GM23248 (cell line): ENCODE results near the gene SCN4B. TPM values are rescaled to one million over a fixed set of nuclear protein-coding genes. Genes with fewer than 3 reads are reported as not detected.

ENCODE experiments used
- DNase-seq: peaks from one replicate; pipeline ENCODE4 v3.0.0-alpha.2; 2015
- H2AFZ ChIP-seq: fragments of 200-600 bp; sonication (generic); 2 replicates; pipeline ENCODE4 v1.6.1; 2016; ENCODE audit warnings: antibody characterized with exemption
- H3F3A ChIP-seq: fragments of 200-600 bp; sonication (generic); 2 replicates; pipeline ENCODE4 v1.6.1; 2016; ENCODE audit warnings: mild to moderate bottlenecking, antibody characterized with exemption, mixed run types; ENCODE audit not compliant: insufficient read depth
- H3K27ac ChIP-seq: fragments of 200-600 bp; sonication (generic); 2 replicates; pipeline ENCODE4 v1.5.1; 2016; ENCODE audit warnings: mild to moderate bottlenecking
- H3K27me3 ChIP-seq: fragments of 200-600 bp; sonication (generic); replicated peaks from 2 replicates; pipeline ENCODE4 v1.6.1; 2016; ENCODE audit warnings: mild to moderate bottlenecking; ENCODE audit not compliant: insufficient read depth
- H3K36me3 ChIP-seq: fragments of 200-600 bp; sonication (generic); 2 replicates; pipeline ENCODE4 v1.6.1; 2016; ENCODE audit warnings: low read depth, mild to moderate bottlenecking
- H3K4me1 ChIP-seq: fragments of 200-600 bp; sonication (generic); 2 replicates; pipeline ENCODE4 v1.6.1; 2016; ENCODE audit warnings: mild to moderate bottlenecking; ENCODE audit not compliant: insufficient read depth
- H3K4me2 ChIP-seq: fragments of 200-600 bp; sonication (generic); one replicate; pipeline ENCODE4 v1.6.1; 2016; ENCODE audit warnings: mild to moderate bottlenecking; ENCODE audit not compliant: unreplicated experiment
- H3K4me3 ChIP-seq: fragments of 200-600 bp; sonication (generic); 2 replicates; pipeline ENCODE4 v1.5.1; 2016; ENCODE audit warnings: mild to moderate bottlenecking
- H3K79me2 ChIP-seq: fragments of 200-600 bp; sonication (generic); 2 replicates; pipeline ENCODE4 v1.6.1; 2016; ENCODE audit warnings: mild to moderate bottlenecking; ENCODE audit not compliant: insufficient read depth
- H3K9ac ChIP-seq: fragments of 200-600 bp; sonication (generic); 2 replicates; pipeline ENCODE4 v1.6.1; 2016; ENCODE audit warnings: mild to moderate bottlenecking
- H3K9me2 ChIP-seq: fragments of 200-600 bp; sonication (generic); 2 replicates; pipeline ENCODE4 v1.6.1; 2016; ENCODE audit warnings: mixed run types, mild to moderate bottlenecking, moderate library complexity; ENCODE audit not compliant: insufficient read depth
- H3K9me3 ChIP-seq: fragments of 200-600 bp; sonication (generic); one replicate; pipeline ENCODE4 v1.6.1; 2017; ENCODE audit warnings: low read depth
- H4K20me1 ChIP-seq: fragments of 200-600 bp; sonication (generic); 2 replicates; pipeline ENCODE4 v1.6.0; 2016; ENCODE audit not compliant: insufficient read depth
- EZH2 ChIP-seq: fragments of 200-600 bp; sonication (generic); IDR thresholded peaks from 2 replicates; pipeline ENCODE4 v1.6.1; 2018; ENCODE audit warnings: antibody characterized with exemption, mild to moderate bottlenecking; ENCODE audit not compliant: insufficient read depth, poor library complexity, severe bottlenecking
- EZH2phosphoT487 ChIP-seq: fragments of 200-600 bp; sonication (generic); IDR thresholded peaks from 2 replicates; pipeline ENCODE4 v1.6.1; 2018; ENCODE audit warnings: antibody characterized with exemption, moderate library complexity, mild to moderate bottlenecking, low read depth; ENCODE audit not compliant: insufficient read depth
- WGBS, 2 experiments: methylation state at CpG; one replicate each; pipeline ENCODE4 v1.1.6; 2015 to 2017; ENCODE audit warnings: low lambda C conversion rate in 2 of 2, low coverage in 1 of 2; ENCODE audit errors: missing lambda C conversion rate in 2 of 2; 5-methylcytosine and 5-hydroxymethylcytosine counted together
- in situ Hi-C: fragments of 300-500 bp; cut with MboI; formaldehyde crosslinking; loops from 2 replicates; pipeline ENCODE4 v1.15.0; 2020
- polyA plus RNA-seq: library from polyadenylated mRNA; unstranded; fragments of >200 nt; fragmentation: Nextera tagmentation; extraction: Ambion mirVana; gene quantifications from 2 replicates; pipeline ENCODE4 v1.2.1, GENCODE V29; 2016
- total RNA-seq: library from RNA; depleted of rRNA; stranded (reverse); fragments of >200 nt; shearing (Covaris generic); gene quantifications from 2 replicates; pipeline ENCODE4 v1.2.3, GENCODE V29; 2014

The SCN4B gene
- total and polyA plus RNA-seq, 2 experiments from 2014 or later = not detected

GRCh38 chr11:118176778-118177134, 24.1 kb upstream of the SCN4B start:
- no peaks in the 10 kb centered on the region for H3F3A ChIP-seq
- no peaks in the 10 kb centered on the region for H3K79me2 ChIP-seq
- WGBS, 2 experiments = 38 to 40% methylated on average over 4 of the region's 4 CpGs
- H3K36me3 ChIP-seq = no peaks in the 10 kb centered on the region
- H2AFZ ChIP-seq = no peak overlapping the region
- no peak overlapping the region for H3K4me3 ChIP-seq
- H3K4me2 ChIP-seq = no peak overlapping the region
- in situ Hi-C loops = no loop called here
- peaks cover 29% of the 10 kb centered on the region for H3K27me3 ChIP-seq
- no peaks in the 10 kb centered on the region for H4K20me1 ChIP-seq
- no peak overlapping the region for H3K27ac ChIP-seq
- H3K9me3 ChIP-seq = no peaks in the 10 kb centered on the region
- no peaks in the 10 kb centered on the region for H3K4me1 ChIP-seq
- no peak for DNase-seq
- no peaks in the 10 kb centered on the region for H3K9me2 ChIP-seq
- no peak for TF ChIP-seq EZH2
- no peak for TF ChIP-seq EZH2phosphoT487
- H3K9ac ChIP-seq = no peak overlapping the region

- 5 to 7% methylated on average over 14 of the region's 14 CpGs for WGBS, 2 experiments
- in situ Hi-C loops = no loop called here
- H3K9ac ChIP-seq = no peak within 1 kb of the TSS
- no peaks in the 10 kb centered on the region for H3F3A ChIP-seq
- no peak within 1 kb of the TSS for H2AFZ ChIP-seq
- peaks cover 25% of the 10 kb centered on the region for H3K27me3 ChIP-seq
- H3K4me2 ChIP-seq = no peak within 1 kb of the TSS
- H3K4me3 ChIP-seq = no peak within 1 kb of the TSS
- no peak within 1 kb of the TSS for H3K27ac ChIP-seq
- no peaks in the 10 kb centered on the region for H3K4me1 ChIP-seq
- TF ChIP-seq EZH2 = peak; percentile 42
- no peak for TF ChIP-seq EZH2phosphoT487
- H3K36me3 ChIP-seq = no peaks in the 10 kb centered on the region
- no peaks in the 10 kb centered on the region for H4K20me1 ChIP-seq
- no peak for DNase-seq
- H3K9me2 ChIP-seq = no peaks in the 10 kb centered on the region
- no peaks in the 10 kb centered on the region for H3K79me2 ChIP-seq
- no peaks in the 10 kb centered on the region for H3K9me3 ChIP-seq
Measured at GRCh38 chr11:118175993-118176777, 23.6 kb upstream of the SCN4B start, which contains the start of gene SCN2B. Gene SCN2B (minus strand): TSS chr11:118176639. CDS start chr11:118176431, 208 bp downstream.

GRCh38 chr11:118175031-118175992, 22.7 kb upstream of the SCN4B start:
- H3K9ac ChIP-seq = no peak overlapping the region
- H3K4me1 ChIP-seq = no peaks in the 10 kb centered on the region
- no peaks in the 10 kb centered on the region for H3K79me2 ChIP-seq
- DNase-seq = peak; percentile 47
- no peaks in the 10 kb centered on the region for H3F3A ChIP-seq
- no peaks in the 10 kb centered on the region for H3K9me3 ChIP-seq
- in situ Hi-C loops = no loop called here
- H3K36me3 ChIP-seq = no peaks in the 10 kb centered on the region
- H3K27ac ChIP-seq = no peak overlapping the region
- H3K9me2 ChIP-seq = no peaks in the 10 kb centered on the region
- no peak for TF ChIP-seq EZH2
- TF ChIP-seq EZH2phosphoT487 = no peak
- no peak overlapping the region for H3K4me3 ChIP-seq
- H2AFZ ChIP-seq = no peak overlapping the region
- WGBS, 2 experiments = 43 to 46% methylated on average over 13 of the region's 13 CpGs
- H3K27me3 ChIP-seq = peaks cover 27% of the 10 kb centered on the region
- no peaks in the 10 kb centered on the region for H4K20me1 ChIP-seq
- no peak overlapping the region for H3K4me2 ChIP-seq

- Histone ChIP-seq H3K4me3 (no peak overlapping the region), H3K9ac (no peak overlapping the region), H3K79me2 (no peaks in the 10 kb centered on the region), H3K9me2 (no peaks in the 10 kb centered on the region), H3K9me3 (no peaks in the 10 kb centered on the region), H3K27me3 (peaks cover 39% of the 10 kb centered on the region), H3K36me3 (no peaks in the 10 kb centered on the region), H3F3A (no peaks in the 10 kb centered on the region), H2AFZ (no peak overlapping the region), H3K4me2 (no peak overlapping the region), H4K20me1 (no peaks in the 10 kb centered on the region), H3K4me1 (no peaks in the 10 kb centered on the region), H3K27ac (no peak overlapping the region)
- TF ChIP-seq EZH2phosphoT487 (no peak), EZH2 (no peak)
- no peak for DNase-seq
- 51 to 54% methylated on average over 9 of the region's 9 CpGs for WGBS, 2 experiments
- in situ Hi-C loops = no loop called here
Measured at GRCh38 chr11:118174006-118174567, 21.5 kb upstream of the SCN4B start.
